Inferior parietal cortex (tissue), 1 donor: ENCODE measurements around the gene PRKCA.

ENCODE experiments used
- DNase-seq: peaks from one replicate; pipeline ENCODE4 v3.0.0-alpha.2; 2016; ENCODE audit errors: extremely low spot score

Gene PRKCA

GRCh38 chr17:66803474-66803951 is 501.1 kb downstream of the PRKCA start:
- no peak for DNase-seq

GRCh38 chr17:66805567-66805966 is 503.2 kb downstream of the PRKCA start:
- no peak for DNase-seq

- no peak for DNase-seq
These were observed 504.8 kb downstream of the PRKCA start for GRCh38 chr17:66807182-66807581.

- no peak for DNase-seq
These were observed 507.0 kb downstream of the PRKCA start for GRCh38 chr17:66809408-66809807.

- no peak for DNase-seq
These were observed 508.7 kb downstream of the PRKCA start for GRCh38 chr17:66810951-66811682.

GRCh38 chr17:66811683-66812054 is 509.3 kb downstream of the PRKCA start:
- DNase-seq: no peak

GRCh38 chr17:66812571-66812970 is 510.2 kb downstream of the PRKCA start:
- DNase-seq: no peak

GRCh38 chr17:66813296-66813695 is 510.9 kb downstream of the PRKCA start:
- DNase-seq: no peak

GRCh38 chr17:66814026-66814425 is 511.6 kb downstream of the PRKCA start:
- DNase-seq: no peak

GRCh38 chr17:66814570-66814969 is 512.2 kb downstream of the PRKCA start:
- no peak for DNase-seq

- DNase-seq: no peak
These were observed 515.3 kb downstream of the PRKCA start for GRCh38 chr17:66817750-66818149.

- no peak for DNase-seq
These were observed 517.1 kb downstream of the PRKCA start for GRCh38 chr17:66819466-66819865.

- no peak for DNase-seq
These were observed 519.6 kb downstream of the PRKCA start for GRCh38 chr17:66822009-66822408.

GRCh38 chr17:66826856-66827255 is 524.4 kb downstream of the PRKCA start:
- DNase-seq: no peak

GRCh38 chr17:66829386-66829864 is 527.0 kb downstream of the PRKCA start:
- no peak for DNase-seq

- DNase-seq: no peak
These were observed 527.5 kb downstream of the PRKCA start for GRCh38 chr17:66829883-66830282.

GRCh38 chr17:66830451-66830850 is 528.0 kb downstream of the PRKCA start:
- DNase-seq: no peak

- no peak for DNase-seq
These were observed 529.2 kb downstream of the PRKCA start for GRCh38 chr17:66831383-66832210.

GRCh38 chr17:66833201-66833600 is 530.8 kb downstream of the PRKCA start:
- no peak for DNase-seq

- DNase-seq: no peak
These were observed 532.1 kb downstream of the PRKCA start for GRCh38 chr17:66834426-66834918.

GRCh38 chr17:66834919-66835454 is 532.6 kb downstream of the PRKCA start, which contains the start of gene CACNG5:
Gene CACNG5 (plus strand): TSS chr17:66835117. CDS start chr17:66877333, 42,216 bp downstream.
- no peak for DNase-seq

GRCh38 chr17:66835476-66835875 is 533.1 kb downstream of the PRKCA start:
- DNase-seq: no peak
